ENCODE results near the gene CDK5.

The CDK5 gene

DNA sequence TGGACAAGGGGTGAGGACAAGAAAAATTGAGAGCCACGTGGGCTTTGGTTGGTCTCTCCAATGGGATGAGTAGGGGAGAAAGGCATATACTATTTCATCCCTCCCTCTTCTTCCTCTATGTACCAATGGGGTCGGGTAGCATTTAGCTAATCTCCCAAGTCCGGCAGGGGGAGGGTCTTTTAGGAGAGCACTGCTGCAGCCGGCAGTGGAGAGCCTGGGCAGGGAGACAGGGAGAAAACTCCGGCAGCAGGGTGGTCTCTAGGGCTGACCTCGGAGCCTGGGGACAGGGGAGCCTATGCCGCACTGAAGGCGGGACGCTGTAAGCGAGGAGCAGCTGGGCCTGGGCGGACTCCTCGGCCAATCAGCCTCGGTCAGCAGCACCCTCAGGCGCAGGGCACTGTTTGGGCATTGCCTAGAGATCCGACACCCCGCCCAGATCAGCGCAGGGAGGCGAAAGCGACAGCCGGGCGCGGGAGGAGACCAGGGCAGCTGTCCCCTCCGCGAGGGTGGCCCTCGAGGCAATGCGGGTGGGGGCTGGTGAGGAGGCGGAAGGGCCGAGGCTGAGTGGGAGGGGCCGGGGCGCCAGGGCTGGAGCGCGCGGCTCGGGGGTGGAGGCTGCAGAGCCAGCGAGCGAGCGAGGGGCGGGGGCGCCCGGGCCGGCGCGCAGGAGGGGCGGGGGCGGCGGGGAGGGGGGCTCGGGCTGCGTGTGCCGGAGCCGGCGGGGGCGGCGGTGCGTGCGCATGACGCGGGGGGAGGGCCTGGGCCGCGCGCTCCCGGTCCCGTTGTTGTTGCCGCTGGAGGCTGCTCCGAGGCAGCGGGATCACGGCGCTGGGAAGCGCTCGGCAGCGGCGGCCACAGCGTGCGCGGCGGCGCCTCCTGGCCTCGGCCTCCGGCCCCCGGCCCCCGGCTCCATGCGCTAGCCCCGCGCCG, 28.3 kb upstream of the CDK5 start, which contains the start of gene AGAP3:
TSS of gene AGAP3 (plus strand) at position 785 of the 930 bp plus-strand sequence. CDS start 267 bp downstream, outside the sequence.
- peak; percentile 48 to 63 for DNase-seq

DNA sequence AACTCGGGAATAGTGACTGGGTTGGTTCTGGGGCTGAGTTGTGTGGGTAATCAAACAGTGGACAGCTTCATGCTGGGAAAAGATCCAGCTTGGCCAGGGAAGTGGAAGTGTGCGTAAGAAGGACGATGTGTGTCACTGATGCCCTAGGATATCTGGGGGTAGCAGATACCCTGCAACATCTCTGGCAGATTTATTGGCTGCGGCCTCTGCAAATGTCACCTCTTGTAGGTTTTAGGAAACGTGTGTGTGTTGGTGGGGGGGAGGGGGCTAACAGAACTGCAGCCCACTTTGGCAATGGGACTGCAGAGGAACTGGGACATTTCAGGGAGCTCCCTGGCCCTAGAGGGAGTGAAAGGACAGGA, 27.6 kb upstream of the CDK5 start:
- DNase-seq = no peak

DNA sequence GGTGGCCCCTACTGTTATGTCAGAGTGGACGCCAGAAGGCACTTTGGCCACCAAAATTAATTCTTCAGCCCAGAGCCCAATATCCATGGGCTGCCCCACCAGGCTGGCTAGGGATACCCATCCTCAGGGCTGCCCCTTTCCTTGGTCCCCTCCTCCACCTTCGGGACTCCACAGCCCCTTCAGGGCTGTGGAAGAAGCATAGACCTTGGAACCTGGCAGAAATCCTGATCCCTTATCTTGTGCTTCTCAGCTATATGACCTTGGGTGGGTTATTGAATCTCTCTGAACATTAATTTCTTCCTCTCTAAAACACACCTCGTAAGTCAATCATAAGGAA, 26.1 kb upstream of the CDK5 start:
- DNase-seq = no peak

DNA sequence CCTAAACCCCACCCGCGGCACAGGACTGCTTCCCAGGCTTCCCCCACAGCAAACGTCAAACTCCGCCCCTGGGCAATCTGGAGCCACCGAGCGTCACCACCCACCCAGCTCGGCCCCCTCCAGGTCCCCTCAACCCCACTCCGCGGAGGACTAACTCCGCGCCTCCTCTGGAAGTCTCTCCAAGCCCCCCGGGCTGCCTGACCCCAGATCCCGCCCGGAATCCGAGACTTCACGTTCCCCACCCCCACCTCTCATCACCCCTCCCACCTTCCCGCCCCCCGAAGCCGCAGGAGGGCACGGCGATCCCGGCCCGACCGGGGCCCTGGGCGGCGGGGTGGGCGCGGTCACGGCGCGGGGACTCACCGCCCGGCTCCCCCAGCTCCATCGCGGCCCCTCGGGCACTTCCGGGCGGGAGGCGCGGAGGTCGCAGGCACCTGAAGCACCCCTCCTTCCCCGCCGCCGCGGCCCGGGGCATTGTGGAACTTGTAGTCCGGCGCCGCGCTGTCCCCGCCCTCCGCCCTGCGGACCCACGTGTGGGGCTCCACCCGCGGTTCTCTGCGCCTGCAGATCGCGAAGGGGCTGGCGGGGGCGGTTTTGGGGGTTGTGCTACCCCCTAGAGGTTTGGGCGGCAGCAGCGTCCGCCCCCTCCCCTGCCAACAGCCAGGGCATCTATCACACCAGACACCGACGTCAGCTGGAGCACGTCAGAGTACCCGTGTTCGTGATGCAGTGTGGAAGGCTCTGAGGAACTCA, 25.6 kb upstream of the CDK5 start, which contains the start of gene TMUB1:
TSS of gene TMUB1 (minus strand) at position 423 of the 753 bp plus-strand sequence. CDS start 930 bp downstream, outside the sequence.
- DNase-seq = peak; percentile 86 to 91

DNA sequence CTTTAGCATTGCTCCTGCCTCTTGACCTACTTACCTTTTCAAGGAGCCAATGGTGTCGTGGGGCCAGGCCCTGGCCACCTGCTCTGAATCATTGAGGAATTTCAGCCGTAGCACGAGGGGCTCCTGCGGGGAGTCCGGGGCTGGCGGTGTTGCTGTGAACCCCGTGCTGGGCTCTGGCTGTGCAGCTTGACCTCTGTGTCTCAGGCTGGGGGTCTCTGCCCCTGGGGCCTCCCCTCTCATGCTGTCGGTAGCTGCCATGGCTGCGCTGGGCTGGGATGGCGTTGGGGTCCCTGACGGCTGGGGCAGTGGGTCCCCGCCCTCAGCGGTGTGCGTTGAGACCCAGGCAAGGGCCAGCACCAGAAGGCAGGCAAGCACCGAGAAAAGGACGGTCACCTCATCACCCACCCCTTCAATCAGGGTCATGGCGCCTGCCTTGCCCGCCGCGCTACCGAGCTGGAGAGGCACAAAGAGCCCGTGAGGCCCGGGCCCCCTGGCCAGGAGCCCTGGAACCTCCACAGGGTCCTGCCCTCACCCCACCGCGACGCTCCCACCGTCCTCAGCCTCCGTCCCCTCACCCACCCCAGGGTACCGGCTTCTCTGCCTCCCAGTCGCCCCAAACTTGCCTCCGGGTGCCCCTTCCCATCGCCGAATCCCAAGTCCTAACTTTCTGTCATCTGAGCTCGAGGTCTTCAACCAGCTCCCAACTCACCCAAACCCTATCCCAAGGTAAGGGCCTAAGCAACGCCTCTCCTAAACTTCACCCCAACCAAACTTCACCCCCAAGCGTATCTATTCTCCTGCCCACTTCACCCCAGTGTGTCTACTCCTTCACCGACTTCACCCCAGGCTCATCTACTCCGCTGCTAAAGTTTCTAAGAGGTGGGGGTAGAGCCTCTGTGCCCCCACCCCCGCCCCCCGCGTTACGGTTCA, 24.7 kb upstream of the CDK5 start:
- DNase-seq = no peak

DNA sequence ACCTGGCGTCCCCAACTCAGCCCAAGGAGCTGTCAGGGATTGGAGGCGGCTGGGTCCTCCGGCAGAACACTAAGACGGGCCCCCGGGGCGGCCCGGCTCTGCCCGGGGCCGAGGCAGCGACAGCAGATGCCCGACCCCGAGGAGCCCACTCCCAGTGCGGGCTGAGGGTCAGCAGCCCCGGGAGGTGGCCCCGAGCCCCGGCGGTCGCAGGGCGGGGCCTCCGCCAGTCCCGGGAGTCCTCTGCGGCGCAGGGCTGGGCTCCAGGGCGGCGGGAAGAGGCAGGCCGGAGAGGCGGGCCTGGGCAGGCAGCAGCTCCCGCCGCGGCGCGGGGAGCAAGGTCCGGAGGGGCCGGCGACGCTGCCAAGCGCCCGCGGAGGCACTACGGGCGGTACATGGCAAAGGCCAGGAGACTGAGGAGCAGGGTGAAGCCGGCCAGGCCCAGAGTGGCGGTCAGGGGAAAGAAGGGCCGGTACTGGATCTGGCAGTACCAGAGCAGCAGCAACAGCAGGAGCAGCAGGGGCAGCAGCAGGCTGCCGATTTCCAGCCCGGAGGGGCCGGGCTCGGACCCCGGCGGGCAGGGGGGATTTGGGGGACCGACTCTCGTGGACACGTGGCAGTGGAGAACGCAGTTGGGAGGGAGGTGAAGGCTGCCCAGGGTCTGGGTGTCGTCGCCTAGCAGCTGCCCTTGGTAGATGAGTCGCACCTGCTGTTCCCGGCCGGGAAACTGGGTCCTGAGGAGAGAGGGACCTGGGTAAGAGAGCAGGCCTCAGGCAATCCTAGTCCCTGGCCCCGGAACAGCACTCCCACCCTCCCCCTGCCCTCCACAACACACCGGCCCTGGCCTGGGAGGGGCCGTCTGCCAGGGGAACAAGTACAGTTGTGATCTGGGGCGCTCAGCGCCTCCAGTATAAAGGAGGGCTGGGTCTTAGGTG, 23.7 kb upstream of the CDK5 start:
- DNase-seq = no peak

DNA sequence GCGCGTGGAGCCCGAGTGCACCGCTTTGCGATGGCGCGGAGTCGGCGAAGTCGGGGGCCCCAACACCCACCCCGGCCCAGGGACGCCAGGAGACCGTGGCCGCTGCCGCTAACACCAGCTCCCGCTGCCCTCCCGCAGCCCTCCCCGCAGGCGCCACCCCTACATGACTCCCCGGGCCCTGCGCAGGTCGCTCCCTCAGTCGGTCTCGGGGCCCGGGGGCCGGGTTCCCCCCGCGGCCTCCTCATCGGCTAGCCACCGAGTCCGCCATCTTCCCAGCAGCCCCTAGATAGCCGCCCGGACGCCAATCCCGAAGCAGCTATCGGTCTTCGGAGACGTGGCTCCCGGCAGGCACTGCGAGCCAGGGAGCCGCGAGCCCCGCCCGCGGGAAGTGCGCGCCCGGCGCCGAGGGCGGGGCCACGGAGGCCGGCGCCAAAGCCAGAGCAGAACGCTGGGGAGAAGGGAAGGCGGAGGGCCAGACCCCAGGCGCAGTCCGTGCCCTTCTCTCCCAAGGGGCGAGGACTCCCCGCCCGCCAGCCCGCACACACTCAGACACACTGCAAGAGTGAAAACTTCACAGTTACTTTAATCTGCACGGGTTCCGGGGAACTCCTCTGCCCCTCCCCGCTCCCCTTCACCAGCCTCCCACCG, 22.9 kb upstream of the CDK5 start, which contains the start of gene FASTK:
TSS of gene FASTK (minus strand) at position 288 of the 648 bp plus-strand sequence. CDS start at position 245, 43 bp downstream.
- DNase-seq = peak; percentile 87 to 92

DNA sequence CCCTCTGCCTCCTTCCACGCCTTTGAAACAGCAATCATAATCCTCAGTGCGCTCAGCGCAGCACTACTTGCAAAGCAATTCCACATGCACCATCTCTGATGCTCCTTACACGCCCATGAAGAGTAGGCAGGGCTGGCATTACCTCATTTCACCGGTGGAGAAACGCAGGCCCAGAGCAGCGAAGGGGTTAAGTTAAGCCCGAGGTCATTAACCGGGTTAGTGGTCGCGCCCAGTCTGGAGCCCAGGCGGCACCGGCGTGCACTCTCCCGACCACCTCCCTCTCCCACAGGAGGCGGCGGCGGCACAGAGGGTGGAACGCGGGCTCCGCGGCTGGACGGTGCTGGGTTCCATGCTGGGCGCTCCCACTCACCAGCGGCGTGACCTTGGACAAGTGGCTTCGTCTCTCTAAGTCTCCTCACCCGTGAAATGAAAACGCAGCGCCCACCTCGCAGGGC, 22.4 kb upstream of the CDK5 start:
- DNase-seq = no peak

DNA sequence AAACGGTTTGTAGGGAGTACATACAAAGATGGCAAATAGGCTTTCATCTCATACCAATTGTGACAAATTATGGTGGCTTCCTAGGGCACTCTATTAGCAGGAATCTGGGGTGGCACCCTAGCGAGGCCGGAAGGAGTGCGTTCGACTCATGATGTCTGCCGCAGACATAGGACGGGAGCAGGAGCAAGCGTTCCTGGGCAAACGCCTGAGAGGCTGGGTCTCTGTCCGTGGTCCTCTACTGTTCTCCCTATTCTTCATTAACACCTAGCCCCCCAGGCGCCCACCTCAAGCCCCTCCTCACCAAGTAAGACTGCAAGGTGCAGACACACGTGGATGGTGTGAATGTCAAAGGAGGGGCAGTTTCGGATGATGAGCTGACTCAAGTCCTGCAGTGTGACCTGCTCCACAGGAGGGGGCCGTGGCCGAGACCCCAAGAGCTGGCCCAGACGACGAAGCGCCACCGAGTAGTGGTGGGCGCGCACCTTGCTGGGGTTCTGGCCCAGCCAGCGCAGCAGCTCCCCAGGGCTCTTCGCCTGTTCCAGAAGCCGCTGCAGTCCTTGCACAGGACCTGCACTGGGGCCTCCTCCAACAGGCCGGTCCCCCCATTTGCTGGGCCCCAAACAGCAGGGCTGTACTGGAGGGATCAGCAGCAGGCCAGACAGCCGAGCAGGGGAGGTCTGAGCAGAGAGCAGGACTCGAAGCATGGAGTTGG, 21.7 kb upstream of the CDK5 start:
- DNase-seq = no peak

DNA sequence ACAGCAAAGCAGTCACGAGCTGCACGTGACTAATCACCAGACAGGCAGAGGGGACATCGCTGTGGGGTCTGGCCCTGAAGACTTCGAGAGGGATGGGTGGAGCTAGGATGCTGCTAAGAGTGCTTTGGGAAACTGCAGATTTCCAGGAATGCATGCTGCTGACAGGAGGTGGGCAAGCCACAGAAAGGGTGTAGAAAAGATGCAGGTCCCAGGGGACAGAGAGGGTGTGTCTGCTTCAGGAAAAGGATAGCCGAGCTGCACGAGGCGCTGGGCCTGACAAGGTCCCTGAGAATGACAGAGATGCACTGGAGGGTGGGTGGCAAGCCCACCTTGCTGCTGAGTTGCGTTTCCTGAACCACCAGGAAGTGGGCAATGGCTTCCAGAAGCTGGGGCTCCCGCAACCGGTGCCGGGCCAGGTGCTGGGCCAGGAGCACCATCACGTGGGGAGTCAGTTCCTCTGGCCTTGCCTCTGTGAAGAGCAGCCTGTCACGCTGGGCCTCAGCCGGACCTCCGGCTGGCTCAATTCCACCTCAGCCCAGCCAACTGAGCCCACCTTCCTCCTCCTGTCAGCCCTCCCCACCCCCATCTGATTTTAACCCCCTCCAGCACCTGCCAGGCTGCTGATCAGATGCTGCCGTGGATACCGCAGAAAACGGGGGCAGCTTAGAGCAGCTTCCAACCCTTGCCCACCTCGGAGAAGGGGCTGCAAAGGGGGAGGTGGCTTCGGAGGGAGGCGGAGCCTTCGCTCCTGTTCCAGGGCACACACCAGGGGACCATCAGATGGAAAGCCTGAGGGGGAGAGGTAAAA, 20.7 kb upstream of the CDK5 start:
- no peak for DNase-seq

DNA sequence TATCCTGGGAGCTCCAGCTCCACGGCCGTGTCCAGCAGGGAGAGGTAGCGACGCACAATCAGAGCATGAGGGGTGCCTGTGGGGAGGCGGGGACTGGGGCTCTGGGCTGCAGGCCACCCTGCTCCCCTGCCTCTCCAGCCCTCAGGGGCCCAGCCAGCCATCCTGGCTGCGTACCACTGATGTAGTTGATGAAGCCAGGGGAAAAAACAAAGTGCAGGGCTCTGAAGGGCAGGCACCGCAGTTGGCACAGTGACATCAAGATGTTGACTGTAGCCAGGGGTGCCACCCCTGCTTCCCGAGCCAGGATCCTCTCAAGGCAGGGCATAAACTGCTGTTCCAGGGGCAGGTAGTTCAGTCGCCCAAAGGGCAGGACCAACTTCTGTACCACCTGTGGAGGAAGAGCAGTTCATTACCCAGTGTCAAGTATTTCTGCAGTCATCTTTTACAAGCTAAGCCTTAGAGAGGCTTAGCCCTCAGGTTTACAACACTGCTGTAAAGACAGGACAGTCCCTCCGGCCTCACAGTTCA, 20.1 kb upstream of the CDK5 start:
- DNase-seq = no peak

DNA sequence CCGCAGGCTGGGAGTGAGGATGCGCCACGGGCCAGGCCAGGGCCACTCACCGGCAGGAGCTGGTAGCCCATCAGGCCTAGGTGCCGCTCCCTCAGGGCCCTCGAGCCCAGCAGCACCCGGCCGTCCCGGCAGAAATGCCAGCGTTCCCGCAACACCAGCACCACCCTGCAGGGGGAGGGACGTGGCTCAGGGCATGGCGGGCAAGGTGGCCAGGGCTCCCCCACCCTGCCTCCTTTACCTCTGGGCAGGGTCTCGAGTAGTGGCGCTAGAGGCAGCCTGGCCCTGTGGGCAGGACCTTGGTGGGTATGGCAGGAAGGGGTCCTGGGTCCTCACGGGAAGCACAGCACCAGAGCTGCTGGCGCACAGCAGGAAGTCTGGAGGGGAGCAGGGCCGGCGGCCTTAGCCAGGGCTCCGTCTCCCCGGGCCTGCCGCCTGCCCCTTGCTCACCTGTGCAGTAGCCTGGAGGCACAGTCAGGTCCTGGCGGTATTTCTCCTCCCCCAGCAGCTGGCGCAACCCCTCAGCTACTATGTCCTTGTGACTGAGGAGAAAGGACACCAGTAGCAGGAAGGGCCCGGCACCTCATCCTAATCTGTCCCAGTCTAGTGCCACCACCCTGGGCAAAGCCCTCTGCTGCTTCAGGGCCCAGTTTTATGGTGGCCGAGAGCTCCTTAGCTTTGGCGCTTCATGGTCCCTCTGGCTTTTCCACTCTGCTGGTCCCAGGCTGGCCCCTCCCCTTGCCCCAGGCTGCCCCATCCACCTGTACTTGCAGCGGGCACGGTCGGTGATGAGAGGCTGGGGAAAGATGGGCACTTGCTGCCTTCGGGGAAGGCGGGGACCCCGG, 19.4 kb upstream of the CDK5 start:
- no peak for DNase-seq

DNA sequence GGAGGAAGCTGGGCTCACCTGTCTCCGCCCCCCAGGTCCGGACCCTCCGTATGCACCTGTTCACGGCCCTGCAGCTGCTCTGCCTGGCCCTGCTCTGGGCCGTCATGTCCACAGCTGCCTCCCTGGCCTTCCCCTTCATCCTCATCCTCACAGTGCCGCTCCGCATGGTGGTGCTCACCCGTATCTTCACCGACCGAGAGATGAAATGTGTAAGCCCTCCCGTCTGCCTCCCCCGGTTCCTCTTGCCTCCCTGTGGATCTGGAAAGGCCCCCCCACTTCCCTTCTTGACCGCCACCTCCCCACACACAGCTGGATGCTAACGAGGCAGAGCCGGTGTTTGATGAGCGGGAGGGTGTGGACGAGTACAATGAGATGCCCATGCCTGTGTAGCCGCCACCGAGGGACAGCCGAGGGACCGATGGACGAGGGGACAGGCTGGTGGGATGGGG, 18.3 kb upstream of the CDK5 start:
- DNase-seq = no peak

DNA sequence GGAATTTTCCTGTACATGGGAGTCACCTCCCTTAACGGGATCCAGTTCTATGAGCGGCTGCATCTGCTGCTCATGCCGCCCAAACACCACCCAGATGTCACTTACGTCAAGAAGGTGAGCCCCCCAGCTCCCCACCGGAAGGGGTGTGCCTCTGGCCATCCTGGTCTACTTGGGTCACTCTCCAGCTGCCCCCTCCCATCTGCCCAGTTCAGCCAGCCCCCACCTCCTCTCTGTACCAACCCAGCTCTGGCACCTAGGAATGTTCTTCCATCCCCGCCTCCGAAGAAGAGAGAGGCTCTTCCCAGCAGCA, 17.9 kb upstream of the CDK5 start:
- DNase-seq = no peak

DNA sequence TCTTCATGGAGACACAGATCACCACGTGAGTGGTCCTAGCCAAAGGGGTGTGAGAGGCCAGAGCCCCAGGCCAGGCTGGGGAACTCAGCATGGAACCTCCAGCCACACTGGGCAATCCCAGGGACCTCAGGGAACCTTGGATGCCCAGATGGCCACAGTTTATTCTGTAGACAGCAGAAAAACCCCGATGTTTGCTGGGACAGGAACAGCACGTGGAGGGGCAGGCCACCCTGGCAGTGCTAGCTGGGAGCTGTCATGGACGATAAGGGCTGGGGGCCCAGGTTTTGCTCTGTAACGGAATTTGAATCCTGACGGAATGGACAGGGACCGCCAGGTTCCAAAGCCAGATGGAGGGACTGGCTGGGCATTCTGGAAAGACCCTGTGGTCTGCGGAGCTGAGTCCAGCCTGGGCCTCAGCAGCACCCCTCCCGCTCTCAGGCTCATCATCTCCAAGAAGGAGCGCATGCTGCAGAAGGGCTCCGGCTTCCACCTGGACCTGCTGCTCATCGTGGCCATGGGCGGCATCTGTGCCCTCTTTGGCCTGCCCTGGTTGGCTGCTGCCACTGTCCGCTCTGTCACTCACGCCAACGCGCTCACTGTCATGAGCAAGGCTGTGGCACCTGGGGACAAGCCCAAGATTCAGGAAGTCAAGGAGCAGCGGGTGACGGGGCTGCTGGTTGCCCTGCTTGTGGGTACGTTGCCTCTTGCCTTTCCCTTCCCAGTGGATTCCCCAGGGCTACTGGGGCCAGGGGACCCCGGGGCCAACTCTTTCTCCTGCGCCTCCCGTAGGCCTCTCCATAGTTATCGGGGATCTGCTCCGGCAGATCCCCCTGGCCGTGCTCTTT, 17.3 kb upstream of the CDK5 start:
- no peak for DNase-seq

DNA sequence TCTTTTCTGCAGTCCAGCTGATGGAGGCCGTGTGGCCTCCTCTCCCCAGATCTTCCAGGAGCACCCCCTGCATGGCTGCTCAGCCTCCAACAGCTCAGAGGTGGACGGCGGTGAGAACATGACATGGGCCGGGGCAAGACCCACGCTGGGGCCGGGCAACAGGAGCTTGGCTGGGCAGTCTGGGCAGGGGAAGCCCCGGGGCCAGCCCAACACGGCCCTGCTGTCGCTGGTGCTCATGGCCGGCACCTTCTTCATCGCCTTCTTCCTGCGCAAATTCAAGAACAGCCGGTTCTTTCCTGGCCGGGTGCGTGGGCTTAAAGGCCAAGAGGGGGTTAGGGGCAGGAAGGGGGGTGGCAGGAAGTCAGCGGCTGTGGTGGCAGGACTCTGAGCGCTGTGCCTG, 16.3 kb upstream of the CDK5 start:
- no peak for DNase-seq
